ENCODE results near the gene TGFB3. TPM values are rescaled to one million over a fixed set of nuclear protein-coding genes. Genes with fewer than 3 reads are reported as not detected.

TGFB3 gene
- total RNA-seq, 1 experiment from 2014 or later, result 1.6 TPM

GRCh38 chr14:75978249-75978731 is 3.5 kb downstream of the TGFB3 start:
- Histone ChIP-seq H4K20me1 (ENCODE audit: insufficient read depth) (no peaks in the 10 kb centered on the region), H3K79me2 (ENCODE audit: insufficient read depth, low read length) (no peaks in the 10 kb centered on the region), H3K27ac (ENCODE audit: low read depth, low read length) (no peak overlapping the region), H3K4me2 (ENCODE audit: low read length) (no peak overlapping the region), H3K36me3 (ENCODE audit: control insufficient read depth in 1 of 2, insufficient read depth in 2 of 2, low read length in 2 of 2) (no peaks in the 10 kb centered on the region), H3K4me1 (ENCODE audit: control insufficient read depth in 1 of 2, insufficient read depth in 2 of 2, low read length in 2 of 2) (peaks cover 10 to 16% of the 10 kb centered on the region in 2 experiments), H3K4me3 (replicated peaks in 1 of 2; ENCODE audit: low read depth in 1 of 2, low read length in 2 of 2) (no peak overlapping the region), H2AFZ (ENCODE audit: low read depth, low read length, poor library complexity, severe bottlenecking) (no peak overlapping the region), H3K9me2 (ENCODE audit: insufficient read depth) (no peaks in the 10 kb centered on the region), H3K9ac (ENCODE audit: low read length) (no peak overlapping the region), H3K27me3 (ENCODE audit: insufficient read depth, low read length) (no peaks in the 10 kb centered on the region), H3K9me3 (ENCODE audit: control insufficient read depth in 1 of 2, insufficient read depth in 1 of 2, low read depth in 1 of 2, low read length in 2 of 2) (no peaks in the 10 kb centered on the region)
- TF ChIP-seq SRF (IDR thresholded peaks at IDR 0.05; ENCODE audit: low read depth) (no peak), JUND (IDR thresholded peaks at IDR 0.05) (no peak), SIN3A (IDR thresholded peaks at IDR 0.05; ENCODE audit: low read depth) (no peak), EGR1 (IDR thresholded peaks at IDR 0.05; ENCODE audit: low read depth) (no peak), CTCF (IDR thresholded peaks at IDR 0.05 in 2 of 3, conservative IDR thresholded peaks at IDR 0.05 in 1 of 3; ENCODE audit: borderline replicate concordance in 1 of 3, insufficient read depth in 1 of 3, low read depth in 2 of 3, low read length in 2 of 3) (no peak), ZNF274 (IDR thresholded peaks at IDR 0.05; ENCODE audit: low read depth, low read length) (no peak), RAD21 (IDR thresholded peaks at IDR 0.05; ENCODE audit: low read depth) (no peak), CEBPB (IDR thresholded peaks at IDR 0.05; ENCODE audit: low read depth) (no peak), TCF7L2 (IDR thresholded peaks at IDR 0.05; ENCODE audit: borderline replicate concordance, extremely low read depth, insufficient read depth, insufficient read length) (no peak), ZFX (IDR thresholded peaks at IDR 0.05) (no peak), SP1 (IDR thresholded peaks at IDR 0.05; ENCODE audit: low read depth) (no peak), MAX (IDR thresholded peaks at IDR 0.05) (no peak), ELF1 (IDR thresholded peaks at IDR 0.05; ENCODE audit: borderline replicate concordance, low read depth) (no peak)
- ChIA-PET RAD21 (ENCODE audit: low non-redundant PET in 1 of 2, low total read pairs in 2 of 2, uncharacterized antibody in 2 of 2, unreplicated experiment in 2 of 2) (interaction anchor here (0.7 to 3.1 kb wide), 5 partner anchors 72 to 270 kb away, joined by 3 to 10 read pairs (median 5); no protein-coding TSS in a partner anchor), CTCF (interaction anchor here (1.1 to 4.8 kb wide), 6 partner anchors 72 to 401 kb away, joined by 3 to 47 read pairs (median 26); no protein-coding TSS in a partner anchor), POLR2A (no interaction called here)
- intact Hi-C loops (cut with micrococcal nuclease), result no loop called here
- DNase-seq (ENCODE audit: low read depth, low spot score) (no peak), ATAC-seq (no peak)
- no TSS peak for BruUV-seq (replicated peaks)
